Anterior cingulate cortex (tissue), 58 donors: ENCODE data around the gene CPVL.
"Not testable (repeated sequence)": the region's sequence is repeated elsewhere in the genome, so short reads cannot be mapped to it uniquely, and the experiment has no call there.

ENCODE experiments used
- DNase-seq, 58 donors: peaks; one replicate each; lab custom pipeline; 2025; lab: John Stamatoyannopoulos, UW

CPVL gene

GRCh38 chr7:29123626-29124190 is 22.6 kb downstream of the CPVL start:
- no peak for DNase-seq

- no peak for DNase-seq
Observed at GRCh38 chr7:29122759-29123158, 23.6 kb downstream of the CPVL start.

GRCh38 chr7:29122081-29122480 is 24.3 kb downstream of the CPVL start:
- no peak for DNase-seq

GRCh38 chr7:29120955-29121354 is 25.4 kb downstream of the CPVL start:
- DNase-seq: no peak

- DNase-seq: no peak
Observed at GRCh38 chr7:29119538-29119937, 26.8 kb downstream of the CPVL start.

GRCh38 chr7:29116361-29117200 is 29.8 kb downstream of the CPVL start:
- DNase-seq: no peak

- no peak for DNase-seq
Observed at GRCh38 chr7:29115753-29116152, 30.6 kb downstream of the CPVL start.

GRCh38 chr7:29115130-29115687 is 31.1 kb downstream of the CPVL start:
- no peak for DNase-seq

- DNase-seq: not testable (repeated sequence)
Observed at GRCh38 chr7:29114266-29114665, 32.1 kb downstream of the CPVL start.

GRCh38 chr7:29113384-29114102 is 32.8 kb downstream of the CPVL start:
- DNase-seq: no peak

GRCh38 chr7:29112721-29113120 is 33.6 kb downstream of the CPVL start:
- DNase-seq: no peak

GRCh38 chr7:29109899-29110298 is 36.4 kb downstream of the CPVL start:
- peak in 2 of 58 donors; percentile 9 to 44 for DNase-seq

- DNase-seq: no peak
Observed at GRCh38 chr7:29109358-29109757, 37.0 kb downstream of the CPVL start.

GRCh38 chr7:29107056-29107455 is 39.3 kb downstream of the CPVL start:
- no peak for DNase-seq

- no peak for DNase-seq
Observed at GRCh38 chr7:29106669-29106988, 39.7 kb downstream of the CPVL start.

- DNase-seq: peak in 35 of 58 donors; percentile 3 to 65 (median 17)
Observed at GRCh38 chr7:29105752-29106668, 40.3 kb downstream of the CPVL start.

- DNase-seq: no peak
Observed at GRCh38 chr7:29105191-29105590, 41.1 kb downstream of the CPVL start.

GRCh38 chr7:29102558-29103151 is 43.7 kb downstream of the CPVL start:
- peak in 37 of 58 donors; percentile 2 to 66 (median 22) for DNase-seq

- DNase-seq: no peak
Observed at GRCh38 chr7:29100924-29101323, 45.4 kb downstream of the CPVL start.
